Retinal pigment epithelial cell (primary cell): ENCODE data around the gene DCANP1.

Source experiments
- DNase-seq: peaks from one replicate; pipeline ENCODE4 v3.0.0-alpha.2; 2010; ENCODE audit warnings: low read depth
- H3K4me3 ChIP-seq: 2 replicates; pipeline ENCODE4 v1.5.1; 2011; ENCODE audit warnings: mild to moderate bottlenecking, low read length, control low read depth, moderate library complexity
- CTCF ChIP-seq: conservative IDR thresholded peaks from 2 replicates; pipeline ENCODE4 v1.5.1; 2011; ENCODE audit warnings: low read depth, low read length, control low read depth, inconsistent platforms

The DCANP1 gene

GRCh38 chr5:135468541-135468940 lies 21.4 kb upstream of the DCANP1 start:
- H3K4me3 ChIP-seq: no peak overlapping the region
- no peak for TF ChIP-seq CTCF
- no peak for DNase-seq

GRCh38 chr5:135467871-135468485 lies 20.8 kb upstream of the DCANP1 start:
- TF ChIP-seq CTCF: no peak
- DNase-seq: no peak
- no peak overlapping the region for H3K4me3 ChIP-seq

GRCh38 chr5:135467051-135467625 lies 20.0 kb upstream of the DCANP1 start:
- DNase-seq: no peak
- TF ChIP-seq CTCF: no peak
- H3K4me3 ChIP-seq: no peak overlapping the region

- DNase-seq: no peak
- peak; percentile 89 for TF ChIP-seq CTCF
- no peak overlapping the region for H3K4me3 ChIP-seq
Measured at GRCh38 chr5:135466178-135467050, 19.3 kb upstream of the DCANP1 start.

GRCh38 chr5:135465391-135466122 lies 18.4 kb upstream of the DCANP1 start:
- H3K4me3 ChIP-seq: no peak overlapping the region
- DNase-seq: no peak

GRCh38 chr5:135462304-135462703 lies 15.2 kb upstream of the DCANP1 start:
- no peak for DNase-seq

More at GRCh38 chr5:135465391-135466122, 18.4 kb upstream of the DCANP1 start:
- no peak for TF ChIP-seq CTCF

More at GRCh38 chr5:135462304-135462703, 15.2 kb upstream of the DCANP1 start:
- peak; percentile 69 for TF ChIP-seq CTCF
- H3K4me3 ChIP-seq: no peak overlapping the region
